Measurements from ENCODE around the gene HOXA13.

Gene HOXA13

GRCh38 chr7:27197137-27198042 lies 2.5 kb downstream of the HOXA13 start:
- H3K4me3 ChIP-seq (ENCODE audit: low read depth, low read length) = no peak overlapping the region
- TF ChIP-seq CTCF (IDR thresholded peaks at IDR 0.05; ENCODE audit: low read depth, low read length) = no peak
- DNase-seq (ENCODE audit: low read depth, low spot score) = no peak
- in situ Hi-C loops (cut with HindIII; ENCODE audit: low sequenced_read_pairs) = no loop called here

- DNase-seq (ENCODE audit: low read depth, low spot score) = peak; percentile 74
- peak; percentile 71 for TF ChIP-seq CTCF (IDR thresholded peaks at IDR 0.05; ENCODE audit: low read depth, low read length)
- in situ Hi-C loops (cut with HindIII; ENCODE audit: low sequenced_read_pairs) = no loop called here
- H3K4me3 ChIP-seq (ENCODE audit: low read depth, low read length) = no peak overlapping the region
Observed at GRCh38 chr7:27196287-27196767, 3.6 kb downstream of the HOXA13 start.

GRCh38 chr7:27194686-27195379 lies 5.1 kb downstream of the HOXA13 start:
- in situ Hi-C loops (cut with HindIII; ENCODE audit: low sequenced_read_pairs) = no loop called here
- no peak overlapping the region for H3K4me3 ChIP-seq (ENCODE audit: low read depth, low read length)
- no peak for TF ChIP-seq CTCF (IDR thresholded peaks at IDR 0.05; ENCODE audit: low read depth, low read length)

GRCh38 chr7:27194002-27194352 lies 5.9 kb downstream of the HOXA13 start:
- DNase-seq (ENCODE audit: low read depth, low spot score) = no peak
- no peak overlapping the region for H3K4me3 ChIP-seq (ENCODE audit: low read depth, low read length)
- no peak for TF ChIP-seq CTCF (IDR thresholded peaks at IDR 0.05; ENCODE audit: low read depth, low read length)
- in situ Hi-C loops (cut with HindIII; ENCODE audit: low sequenced_read_pairs) = no loop called here

More at GRCh38 chr7:27194686-27195379, 5.1 kb downstream of the HOXA13 start:
- no peak for DNase-seq (ENCODE audit: low read depth, low spot score)

- no peak overlapping the region for H3K4me3 ChIP-seq (ENCODE audit: low read depth, low read length)
- TF ChIP-seq CTCF (IDR thresholded peaks at IDR 0.05; ENCODE audit: low read depth, low read length) = no peak
- no peak for DNase-seq (ENCODE audit: low read depth, low spot score)
- in situ Hi-C loops (cut with HindIII; ENCODE audit: low sequenced_read_pairs) = no loop called here
Observed at GRCh38 chr7:27193335-27194001, 6.4 kb downstream of the HOXA13 start.

- no peak for DNase-seq (ENCODE audit: low read depth, low spot score)
- no peak overlapping the region for H3K4me3 ChIP-seq (ENCODE audit: low read depth, low read length)
- in situ Hi-C loops (cut with HindIII; ENCODE audit: low sequenced_read_pairs) = no loop called here
- no peak for TF ChIP-seq CTCF (IDR thresholded peaks at IDR 0.05; ENCODE audit: low read depth, low read length)
Observed at GRCh38 chr7:27192546-27193334, 7.2 kb downstream of the HOXA13 start.
